ENCODE measurements around the gene NRP1.

NRP1 gene

DNA sequence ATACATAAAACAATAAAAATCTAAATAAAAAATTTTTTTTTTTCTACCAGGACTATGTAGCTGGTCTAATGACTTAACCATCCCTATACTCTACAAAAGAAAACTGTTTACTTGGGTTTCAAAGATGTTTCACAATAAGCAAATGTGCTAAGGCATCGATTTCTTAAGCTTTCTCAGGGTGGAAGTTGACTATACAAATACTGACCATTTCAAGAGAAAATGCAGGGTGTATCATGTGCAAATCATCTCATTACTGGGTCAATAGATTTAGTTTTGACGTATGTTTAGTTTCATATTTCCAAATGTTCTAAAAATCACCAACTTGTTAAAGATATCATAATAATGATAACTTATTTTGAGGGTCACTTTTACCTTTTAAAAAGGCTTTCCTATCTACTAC lies 7.5 kb downstream of the NRP1 start:
- Histone ChIP-seq H3K27me3 (peaks cover under 1% of the 10 kb centered on the region; the same call in 1 of the 2 replicates), H3K9ac (no peak overlapping the region), H3K9me3 (no peaks in the 10 kb centered on the region), H3K4me1 (peaks cover 8% of the 10 kb centered on the region), H3K27ac (no peak overlapping the region), H3K4me2 (no peak overlapping the region), H3K36me3 (no peaks in the 10 kb centered on the region), H4K20me1 (no peaks in the 10 kb centered on the region), H3K4me3 (no peak overlapping the region)
- TF ChIP-seq Cebpa-rat (IDR thresholded peaks at IDR 0.05): no peak

DNA sequence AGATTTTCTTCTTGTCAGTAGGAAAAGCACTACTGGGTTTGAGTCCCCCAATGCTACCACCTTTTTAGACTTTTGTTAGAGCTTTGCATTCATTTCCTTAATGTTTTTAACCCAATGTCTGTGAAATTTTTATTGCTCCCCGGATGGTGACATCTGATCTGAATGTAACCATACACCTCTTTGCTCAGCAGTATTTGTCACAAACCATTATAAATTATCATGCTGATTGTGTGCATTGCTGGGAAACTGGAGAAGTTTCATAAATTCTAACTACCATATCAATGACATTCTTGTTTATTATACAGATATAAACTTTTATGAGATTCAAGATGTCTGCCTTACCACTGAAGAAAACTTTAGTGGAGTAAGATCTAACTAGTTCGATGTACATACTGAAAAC lies 8.5 kb downstream of the NRP1 start:
- Histone ChIP-seq H4K20me1 (no peaks in the 10 kb centered on the region), H3K9ac (no peak overlapping the region), H3K4me1 (peaks cover 4% of the 10 kb centered on the region), H3K27me3 (no peaks in the 10 kb centered on the region), H3K4me3 (no peak overlapping the region), H3K4me2 (no peak overlapping the region), H3K9me3 (no peaks in the 10 kb centered on the region), H3K27ac (no peak overlapping the region), H3K36me3 (no peaks in the 10 kb centered on the region)
- TF ChIP-seq Cebpa-rat (IDR thresholded peaks at IDR 0.05): no peak

DNA sequence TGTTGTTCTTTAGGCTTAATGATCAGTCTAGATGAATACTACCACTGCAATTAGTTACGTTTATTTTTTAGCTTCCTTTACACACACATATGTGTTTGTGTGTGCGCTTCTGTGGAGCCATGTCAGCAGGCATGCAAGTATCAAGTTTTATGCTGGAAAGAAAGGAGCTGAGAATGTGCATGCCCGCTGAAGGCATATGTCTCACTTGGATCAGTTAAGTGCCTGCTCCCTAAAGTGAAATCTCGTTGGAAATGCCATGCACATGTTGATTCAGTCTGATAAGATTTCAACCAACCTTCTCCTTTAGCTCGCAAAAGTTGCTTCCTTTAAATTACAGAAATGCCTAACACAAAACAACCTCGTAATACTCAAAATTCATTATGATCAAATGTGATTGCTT lies 10.7 kb downstream of the NRP1 start:
- Histone ChIP-seq H4K20me1 (no peaks in the 10 kb centered on the region), H3K4me3 (no peak overlapping the region), H3K4me1 (0 out of 2 replicates have a peak, but pooled peaks cover 1% of the 10 kb centered on the region), H3K9me3 (peaks cover 17% of the 10 kb centered on the region; the same call in 1 of the 2 replicates), H3K27me3 (no peaks in the 10 kb centered on the region), H3K36me3 (no peaks in the 10 kb centered on the region), H3K9ac (no peak overlapping the region), H3K4me2 (no peak overlapping the region), H3K27ac (no peak overlapping the region)
- TF ChIP-seq Cebpa-rat (IDR thresholded peaks at IDR 0.05): no peak

DNA sequence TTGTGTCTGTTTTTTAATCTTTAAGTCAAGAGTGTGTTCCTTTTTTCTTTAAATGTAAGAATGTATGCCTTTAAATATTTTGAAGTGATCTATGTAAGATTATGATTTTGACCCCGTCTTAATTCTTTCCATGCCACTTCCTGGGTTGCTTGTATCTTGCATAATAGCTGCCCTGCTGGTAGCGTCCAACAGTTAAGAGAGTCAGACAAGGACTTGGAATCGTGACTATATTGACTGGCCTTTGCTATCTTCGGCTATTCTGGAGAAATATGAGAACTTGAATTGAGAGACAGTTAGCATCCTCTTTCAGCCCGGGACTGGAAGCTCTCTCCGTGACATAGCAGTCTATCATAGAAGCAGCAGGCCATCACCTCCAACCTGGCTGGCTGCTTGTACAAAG lies 13.0 kb downstream of the NRP1 start:
- H4K20me1 ChIP-seq: no peaks in the 10 kb centered on the region
- no peak overlapping the region for H3K27ac ChIP-seq
- TF ChIP-seq Cebpa-rat (IDR thresholded peaks at IDR 0.05): no peak
- no peak overlapping the region for H3K4me2 ChIP-seq
- H3K9me3 ChIP-seq: peaks cover 17% of the 10 kb centered on the region; the same call in 1 of the 2 replicates
- no peak overlapping the region for H3K4me3 ChIP-seq
- 0 out of 2 replicates have a peak, but pooled peaks cover 5% of the 10 kb centered on the region for H3K4me1 ChIP-seq
- no peaks in the 10 kb centered on the region for H3K36me3 ChIP-seq
- H3K27me3 ChIP-seq: no peaks in the 10 kb centered on the region
- H3K9ac ChIP-seq: no peak overlapping the region

DNA sequence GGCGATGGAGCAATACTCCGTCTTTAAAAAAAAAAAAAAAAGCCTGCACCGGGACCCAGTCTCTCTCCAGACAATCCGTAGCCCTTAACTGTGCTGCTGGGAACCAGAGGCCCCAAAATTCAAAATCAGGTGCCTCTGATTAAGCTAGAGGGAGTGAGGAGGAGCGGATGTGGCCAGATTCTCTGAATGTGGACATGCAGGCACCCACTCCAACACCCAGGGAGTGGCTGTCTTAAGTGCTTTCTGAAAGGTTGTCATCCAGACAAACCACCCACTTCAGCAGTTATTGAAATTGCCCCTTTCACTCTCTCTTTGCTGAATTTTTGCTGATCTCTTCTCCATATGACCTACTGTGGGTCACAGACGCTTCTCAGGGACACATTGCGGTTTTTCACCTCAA lies 14.2 kb downstream of the NRP1 start:
- Histone ChIP-seq H3K27ac (no peak overlapping the region), H3K9ac (no peak overlapping the region), H3K4me2 (no peak overlapping the region), H3K36me3 (no peaks in the 10 kb centered on the region), H3K4me1 (0 out of 2 replicates have a peak, but pooled peaks cover 5% of the 10 kb centered on the region), H3K27me3 (no peaks in the 10 kb centered on the region), H4K20me1 (no peaks in the 10 kb centered on the region), H3K4me3 (no peak overlapping the region), H3K9me3 (peaks cover 17% of the 10 kb centered on the region; the same call in 1 of the 2 replicates)
- TF ChIP-seq Cebpa-rat (IDR thresholded peaks at IDR 0.05): no peak

DNA sequence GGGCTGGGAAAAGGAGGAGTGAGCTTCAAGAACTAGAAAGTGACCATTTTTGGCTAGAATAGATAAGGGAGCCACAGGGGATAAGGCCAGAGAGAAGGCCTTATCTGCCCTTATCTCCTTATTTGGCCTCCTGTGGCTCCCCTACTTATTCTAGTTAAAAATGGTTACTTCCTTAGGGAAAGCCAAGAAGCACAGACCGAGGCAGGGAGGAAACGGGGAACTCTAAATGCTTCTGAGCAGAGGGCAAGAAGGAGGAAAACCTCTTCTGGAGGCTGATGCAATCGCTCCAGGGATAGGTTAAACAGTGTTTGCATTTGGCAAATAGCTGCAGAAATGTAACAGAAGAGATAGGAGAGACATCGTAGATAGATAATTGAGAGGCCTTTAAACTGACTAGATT lies 18.6 kb downstream of the NRP1 start:
- Histone ChIP-seq H3K4me3 (no peak overlapping the region), H4K20me1 (no peaks in the 10 kb centered on the region), H3K27ac (no peak overlapping the region), H3K9ac (no peak overlapping the region), H3K4me2 (no peak overlapping the region), H3K9me3 (peaks cover 23% of the 10 kb centered on the region), H3K36me3 (no peaks in the 10 kb centered on the region), H3K4me1 (peaks cover 12% of the 10 kb centered on the region; the same call in 1 of the 2 replicates), H3K27me3 (no peaks in the 10 kb centered on the region)
- no peak for TF ChIP-seq Cebpa-rat (IDR thresholded peaks at IDR 0.05)

DNA sequence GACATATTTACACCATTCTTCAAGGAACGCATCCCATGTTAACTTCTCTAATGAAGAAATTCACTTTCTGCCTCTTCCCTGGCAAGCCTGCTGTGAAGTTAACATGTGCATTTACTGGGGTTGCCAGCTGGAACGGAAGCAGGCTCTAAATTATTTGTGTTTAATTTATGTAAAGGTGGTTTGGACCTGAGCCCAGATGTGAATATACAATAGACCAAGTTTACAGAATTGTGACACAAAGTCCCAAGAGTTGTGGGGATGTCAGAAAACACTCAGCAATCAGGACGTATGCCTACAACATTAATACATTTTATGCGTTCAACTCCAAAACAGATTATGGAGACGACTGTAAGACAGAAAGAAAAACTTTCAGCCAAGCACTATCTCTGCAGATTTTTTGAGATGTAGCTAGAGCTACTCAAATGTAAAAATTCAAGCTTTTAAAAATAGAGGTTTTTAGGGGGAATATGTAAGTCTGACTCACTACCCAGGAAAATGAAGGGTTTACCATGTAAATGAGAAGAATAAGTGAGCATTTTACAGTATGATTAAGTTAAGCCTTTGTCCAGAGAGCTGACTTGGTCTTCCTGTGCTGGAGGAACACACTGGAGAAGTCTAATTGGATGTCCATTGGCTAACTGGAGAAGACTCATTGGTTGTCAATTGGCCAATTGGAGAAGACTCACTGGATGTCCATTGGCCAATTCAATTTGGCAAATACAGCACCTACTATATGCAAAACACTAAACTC lies 19.5 kb downstream of the NRP1 start:
- no peak overlapping the region for H3K9ac ChIP-seq
- H3K9me3 ChIP-seq: peaks cover 15% of the 10 kb centered on the region
- no peak overlapping the region for H3K27ac ChIP-seq
- no peaks in the 10 kb centered on the region for H4K20me1 ChIP-seq
- no peaks in the 10 kb centered on the region for H3K27me3 ChIP-seq
- H3K4me3 ChIP-seq: no peak overlapping the region
- H3K36me3 ChIP-seq: no peaks in the 10 kb centered on the region
- no peak overlapping the region for H3K4me2 ChIP-seq
- TF ChIP-seq Cebpa-rat (IDR thresholded peaks at IDR 0.05): no peak
- peaks cover 12% of the 10 kb centered on the region; the same call in 1 of the 2 replicates for H3K4me1 ChIP-seq

DNA sequence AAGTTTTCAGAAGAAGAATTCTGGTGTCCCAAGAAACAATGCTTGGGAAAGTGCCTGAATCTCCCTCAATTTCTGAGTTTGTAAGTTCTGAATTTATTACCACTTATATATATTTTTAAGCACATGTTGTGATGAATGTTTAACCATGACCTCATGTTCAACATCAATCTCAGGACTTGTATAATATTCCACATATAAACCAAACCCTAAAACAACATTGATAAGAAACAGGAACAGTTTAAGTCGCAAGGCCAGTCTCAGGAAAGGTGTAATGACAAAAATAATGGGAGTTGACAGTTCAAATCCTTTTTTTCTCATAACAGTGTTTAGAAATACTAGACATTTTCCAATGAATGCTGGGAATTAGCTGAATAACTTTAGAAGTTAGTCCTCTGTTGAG lies 22.8 kb downstream of the NRP1 start:
- no peak for TF ChIP-seq Cebpa-rat (IDR thresholded peaks at IDR 0.05)
- Histone ChIP-seq H4K20me1 (no peaks in the 10 kb centered on the region), H3K27ac (no peak overlapping the region)

DNA sequence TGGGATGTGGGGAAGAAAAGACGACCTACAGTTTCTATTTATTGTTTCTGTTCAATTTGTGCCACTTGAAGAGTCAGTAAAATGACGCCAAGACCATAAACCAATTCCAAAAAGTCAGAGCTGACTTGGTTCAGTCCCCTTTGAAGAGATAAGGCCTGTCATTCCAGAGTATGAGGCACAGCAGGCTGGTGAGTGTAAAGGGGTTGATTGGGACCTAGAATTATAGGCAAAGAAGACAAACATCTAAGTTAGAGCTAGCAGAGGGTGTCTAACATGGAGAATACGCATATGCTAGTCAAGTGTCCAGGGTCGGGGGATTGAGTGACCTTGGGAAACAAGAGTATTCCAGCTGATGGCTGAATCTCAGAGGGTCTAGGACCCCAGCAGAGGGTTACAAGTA lies 23.6 kb downstream of the NRP1 start:
- H3K4me3 ChIP-seq: no peak overlapping the region
- no peak for TF ChIP-seq Cebpa-rat (IDR thresholded peaks at IDR 0.05)
- no peak overlapping the region for H3K27ac ChIP-seq
- no peaks in the 10 kb centered on the region for H4K20me1 ChIP-seq
- peaks cover 9% of the 10 kb centered on the region; the same call in 1 of the 2 replicates for H3K9me3 ChIP-seq
- H3K27me3 ChIP-seq: no peaks in the 10 kb centered on the region
- no peaks in the 10 kb centered on the region for H3K36me3 ChIP-seq
- H3K4me1 ChIP-seq: peaks cover 7% of the 10 kb centered on the region; the same call in 1 of the 2 replicates
- no peak overlapping the region for H3K4me2 ChIP-seq
- no peak overlapping the region for H3K9ac ChIP-seq

More for the DNA sequence above, 22.8 kb downstream of the NRP1 start:
- H3K9ac ChIP-seq: no peak overlapping the region
- no peaks in the 10 kb centered on the region for H3K36me3 ChIP-seq
- H3K9me3 ChIP-seq: peaks cover 9% of the 10 kb centered on the region; the same call in 1 of the 2 replicates
- H3K4me3 ChIP-seq: no peak overlapping the region
- H3K4me2 ChIP-seq: no peak overlapping the region
- peaks cover 7% of the 10 kb centered on the region; the same call in 1 of the 2 replicates for H3K4me1 ChIP-seq
- H3K27me3 ChIP-seq: no peaks in the 10 kb centered on the region

DNA sequence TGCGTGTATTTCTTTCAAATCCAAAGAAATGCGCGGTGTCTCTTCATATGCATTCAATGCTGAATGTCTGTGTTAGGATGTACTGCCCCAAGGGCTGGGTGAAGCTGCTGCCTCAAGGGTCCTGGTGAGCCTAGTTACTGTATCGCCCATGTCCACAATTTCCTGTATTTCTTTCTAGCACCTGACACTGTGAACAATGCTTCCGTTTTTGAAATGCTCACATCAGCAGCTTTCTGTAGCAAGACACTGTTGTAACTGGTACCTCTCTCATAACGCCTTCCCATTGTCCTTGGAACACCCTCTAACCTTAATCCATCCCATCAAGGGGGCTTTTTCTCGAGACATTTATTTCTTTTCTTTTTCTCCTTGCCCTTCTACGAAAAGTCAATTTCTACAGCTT lies 25.1 kb downstream of the NRP1 start:
- peaks cover 2% of the 10 kb centered on the region; the same call in 1 of the 2 replicates for H3K4me1 ChIP-seq
- H3K9ac ChIP-seq: no peak overlapping the region
- H3K36me3 ChIP-seq: no peaks in the 10 kb centered on the region
- no peak overlapping the region for H3K27ac ChIP-seq
- no peak overlapping the region for H3K4me3 ChIP-seq
- no peak overlapping the region for H3K4me2 ChIP-seq
- no peaks in the 10 kb centered on the region for H3K27me3 ChIP-seq
- no peaks in the 10 kb centered on the region for H4K20me1 ChIP-seq
- H3K9me3 ChIP-seq: peaks cover 9% of the 10 kb centered on the region; the same call in 1 of the 2 replicates
- no peak for TF ChIP-seq Cebpa-rat (IDR thresholded peaks at IDR 0.05)
